Small intestine (tissue), 7 donors: ENCODE measurements around the gene HOMER3. TPM values are rescaled to one million over a fixed set of nuclear protein-coding genes. Genes with fewer than 3 reads are reported as not detected.

Source experiments
- DNase-seq, 2 donors: peaks; one replicate each; pipeline versions ENCODE4 v3.0.0 to v3.0.0-alpha.2; 2013
- FAIRE-seq: peaks from 2 replicates; lab custom pipeline; 2012; peaks lifted over from hg19 to GRCh38; lab: Jason Lieb, UNC
- H3K27ac ChIP-seq, 3 donors: one replicate each; pipeline ENCODE4 v1.5.1; 2013; ENCODE audit warnings: low read length in 2 of 3, mild to moderate bottlenecking in 2 of 3, control low read depth in 1 of 3, inconsistent platforms in 1 of 3, low read depth in 1 of 3, moderate library complexity in 1 of 3
- H3K27me3 ChIP-seq, 3 donors: one replicate each; pipeline ENCODE4 v1.6.1; 2013; ENCODE audit warnings: low read length in 3 of 3, inconsistent platforms in 1 of 3; ENCODE audit not compliant: control insufficient read depth in 3 of 3, insufficient read depth in 3 of 3
- H3K36me3 ChIP-seq, 3 donors: one replicate each; pipeline ENCODE4 v1.6.1; 2013; ENCODE audit warnings: low read length in 3 of 3, inconsistent platforms in 1 of 3, low read depth in 1 of 3, mild to moderate bottlenecking in 1 of 3, moderate library complexity in 1 of 3; ENCODE audit not compliant: control insufficient read depth in 3 of 3, insufficient read depth in 2 of 3
- H3K4me1 ChIP-seq, 3 donors: one replicate each; pipeline ENCODE4 v1.6.1; 2013; ENCODE audit warnings: low read length in 2 of 3, inconsistent platforms in 1 of 3, low read depth in 1 of 3, mild to moderate bottlenecking in 1 of 3, moderate library complexity in 1 of 3; ENCODE audit not compliant: control insufficient read depth in 3 of 3, insufficient read depth in 2 of 3
- H3K4me3 ChIP-seq, 3 donors: one replicate each; pipeline ENCODE4 v1.5.1; 2013; ENCODE audit warnings: low read length in 3 of 3, control low read depth in 1 of 3, inconsistent platforms in 1 of 3, low read depth in 1 of 3, mild to moderate bottlenecking in 1 of 3, moderate library complexity in 1 of 3
- H3K9me3 ChIP-seq, 2 donors: one replicate each; pipeline ENCODE4 v1.6.1; 2013; ENCODE audit warnings: low read depth in 1 of 2, low read length in 1 of 2; ENCODE audit not compliant: control insufficient read depth in 2 of 2, insufficient read depth in 1 of 2
- WGBS, 3 donors: extraction: QIAGEN DNeasy Blood & Tissue Kit; methylation state at CpG; one replicate each; pipeline ENCODE4 v1.1.7; 2013; 5-methylcytosine and 5-hydroxymethylcytosine counted together
- polyA plus RNA-seq, 4 donors: library from polyadenylated mRNA; stranded (reverse) in 3 of 4; unstranded in 1 of 4; fragments of 200-250 nt in 3 of 4; fragments of 120-200 nt in 1 of 4; gene quantifications; one replicate each; pipeline versions ENCODE4 v1.2.1 to v1.2.3, GENCODE V29; 2013
- donor health status: healthy with polysubstance abuse.
- donor health status: control.
- donor health status: control.
- donor health status: Bipolar disorder and iron deficiency.
- donor health status: healthy.

The HOMER3 gene
- polyA plus RNA-seq, 4 donors, result 1.6 to 13.0 (median 10.7) TPM

DNA sequence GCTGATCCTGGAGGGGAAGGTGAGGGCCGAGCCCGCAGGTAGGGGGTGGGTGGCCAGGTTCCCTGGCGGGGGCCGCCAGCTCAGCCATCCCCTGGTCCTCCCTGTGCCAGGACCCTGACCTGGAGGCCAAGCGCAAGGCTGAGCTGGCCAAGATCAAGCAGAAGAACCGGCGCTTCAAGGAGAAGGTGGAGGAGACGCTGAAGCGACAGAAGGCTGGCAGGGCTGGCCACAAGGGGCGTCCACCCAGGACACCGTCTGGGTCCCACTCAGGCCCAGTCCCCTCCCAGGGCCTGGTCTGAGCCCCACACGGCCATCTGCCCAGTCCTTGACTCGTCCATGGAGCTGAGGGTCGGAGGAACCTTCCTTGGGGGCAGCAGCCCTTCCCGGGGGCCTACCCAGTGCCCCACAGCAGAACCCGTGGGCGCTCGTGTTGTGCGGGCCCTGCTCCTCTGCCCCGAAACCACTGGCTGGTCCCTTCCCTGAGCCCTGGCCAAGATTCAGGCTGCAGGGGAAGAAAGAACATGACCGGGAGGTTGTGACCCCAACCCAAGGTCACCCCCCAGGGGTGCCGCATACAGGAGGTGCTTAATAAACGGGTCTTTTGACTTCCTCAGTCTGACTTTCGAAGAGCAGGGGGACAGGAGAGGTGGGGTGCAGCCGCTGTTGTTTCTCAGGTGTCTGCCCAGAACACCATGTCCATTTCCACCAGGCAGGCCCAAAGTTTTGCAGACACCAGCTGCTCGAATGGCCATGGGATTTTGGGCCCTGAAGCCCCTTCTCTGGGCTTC lies 12.8 kb downstream of the HOMER3 start:
- Histone ChIP-seq H3K9me3 (no peaks in the 10 kb centered on the region), H3K27ac (no peak overlapping the region), H3K4me1 (peaks cover 0 to 7% (median 4%) of the 10 kb centered on the region in 3 donors), H3K27me3 (no peaks in the 10 kb centered on the region), H3K36me3 (peaks cover 8 to 71% (median 16%) of the 10 kb centered on the region in 3 donors), H3K4me3 (no peak overlapping the region)
- FAIRE-seq (no peak), DNase-seq (no peak)
- WGBS, 3 donors, result 88 to 92% (median 90%) methylated on average over 26 of the region's 26 CpGs

DNA sequence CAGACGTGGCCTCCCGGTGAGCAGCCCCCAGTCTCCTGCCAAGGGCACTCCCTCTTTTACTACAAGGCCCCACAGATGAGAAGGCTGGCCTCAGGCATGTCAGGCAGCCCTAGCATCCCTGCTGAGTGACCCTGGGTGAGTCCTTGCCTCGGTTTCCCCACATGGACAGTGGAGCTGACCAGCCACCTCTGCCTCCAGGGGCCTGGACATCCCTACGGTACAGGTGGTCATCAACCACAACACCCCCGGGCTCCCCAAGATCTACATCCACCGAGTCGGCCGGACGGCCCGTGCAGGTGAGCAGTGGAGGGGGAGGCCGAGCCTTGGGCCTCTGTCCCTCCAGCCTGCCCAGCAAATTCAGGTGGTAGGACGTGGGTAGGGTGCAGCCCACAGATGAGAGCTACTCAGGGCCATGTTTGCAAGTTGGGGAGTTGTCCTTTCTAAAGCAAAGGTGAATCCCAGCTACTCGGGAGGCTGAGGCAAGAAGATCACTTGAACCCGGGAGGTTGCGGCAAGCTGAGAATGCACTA lies 16.3 kb downstream of the HOMER3 start:
- no peak for DNase-seq

DNA sequence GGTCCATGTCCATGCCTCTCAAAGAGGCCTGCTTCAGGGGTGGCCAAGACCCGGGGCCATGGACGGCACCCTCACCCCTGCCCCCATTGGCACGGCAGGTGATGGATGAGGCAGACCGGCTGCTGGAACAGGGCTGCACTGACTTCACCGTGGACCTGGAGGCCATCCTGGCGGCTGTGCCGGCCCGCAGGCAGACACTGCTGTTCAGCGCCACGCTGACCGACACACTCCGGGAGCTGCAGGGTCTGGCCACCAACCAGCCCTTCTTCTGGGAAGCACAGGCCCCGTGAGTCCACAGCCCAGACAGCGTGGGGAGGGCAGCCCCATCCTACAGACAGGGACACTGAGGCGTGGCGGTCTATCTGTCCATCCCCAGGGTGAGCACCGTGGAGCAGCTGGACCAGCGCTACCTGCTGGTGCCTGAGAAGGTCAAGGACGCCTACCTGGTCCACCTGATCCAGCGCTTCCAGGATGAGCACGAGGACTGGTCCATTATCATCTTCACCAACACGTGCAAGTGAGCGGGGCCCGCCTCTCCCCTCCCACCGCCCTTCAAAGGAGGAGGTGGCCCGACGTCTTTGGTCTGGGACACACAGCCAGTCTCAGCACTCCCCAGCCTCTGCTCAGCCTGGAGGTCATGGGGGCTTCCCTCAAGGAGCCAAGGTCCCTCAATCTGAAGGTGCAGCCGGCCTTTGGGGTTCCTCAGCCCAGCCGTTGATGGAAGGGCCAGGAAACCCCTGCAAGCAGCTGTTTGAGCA lies 18.6 kb downstream of the HOMER3 start:
- DNase-seq, result no peak
- H3K4me1 ChIP-seq, result peaks cover 0 to 9% (median 3%) of the 10 kb centered on the region in 3 donors
- no peaks in the 10 kb centered on the region for H3K9me3 ChIP-seq
- H3K27ac ChIP-seq, result no peak overlapping the region
- H3K4me3 ChIP-seq, result no peak overlapping the region
- FAIRE-seq, result no peak
- WGBS, 3 donors, result 86 to 91% (median 90%) methylated on average over 28 to 29 of the region's 29 CpGs
- peaks cover 12 to 70% (median 19%) of the 10 kb centered on the region in 3 donors for H3K36me3 ChIP-seq
- no peaks in the 10 kb centered on the region for H3K27me3 ChIP-seq

More for the DNA sequence above, 16.3 kb downstream of the HOMER3 start:
- FAIRE-seq, result no peak
- H3K27ac ChIP-seq, result no peak overlapping the region
- peaks cover 14 to 90% (median 19%) of the 10 kb centered on the region in 3 donors for H3K36me3 ChIP-seq
- WGBS, 3 donors, result 95 to 96% (median 96%) methylated on average over 15 of the region's 15 CpGs
- peaks cover 0 to 5% (median 3%) of the 10 kb centered on the region in 3 donors for H3K4me1 ChIP-seq
- no peak overlapping the region for H3K4me3 ChIP-seq
- H3K9me3 ChIP-seq, result no peaks in the 10 kb centered on the region
- no peaks in the 10 kb centered on the region for H3K27me3 ChIP-seq

DNA sequence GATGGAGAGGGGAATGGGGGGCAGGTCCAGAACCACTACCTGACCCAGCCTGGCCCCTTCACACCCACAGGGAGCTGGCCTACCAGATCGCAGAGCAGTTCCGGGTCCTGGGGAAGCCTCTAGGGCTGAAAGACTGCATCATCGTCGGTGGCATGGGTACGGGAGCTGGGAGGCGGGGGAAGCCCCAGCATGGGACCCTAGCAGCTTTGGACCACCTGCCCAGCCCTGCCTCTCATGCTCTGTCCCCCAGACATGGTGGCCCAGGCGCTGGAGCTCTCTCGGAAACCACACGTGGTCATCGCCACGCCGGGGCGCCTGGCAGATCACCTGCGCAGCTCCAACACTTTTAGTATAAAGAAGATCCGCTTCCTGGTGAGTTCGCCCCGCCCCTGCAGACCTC lies 19.4 kb downstream of the HOMER3 start:
- Histone ChIP-seq H3K27ac (no peak overlapping the region), H3K4me3 (no peak overlapping the region), H3K4me1 (peaks cover 0 to 9% (median 3%) of the 10 kb centered on the region in 3 donors), H3K9me3 (no peaks in the 10 kb centered on the region), H3K36me3 (peaks cover 12 to 62% (median 19%) of the 10 kb centered on the region in 3 donors), H3K27me3 (no peaks in the 10 kb centered on the region)
- 93 to 97% (median 95%) methylated on average over 15 to 17 of the region's 17 CpGs for WGBS, 3 donors
- FAIRE-seq, result no peak
- no peak for DNase-seq

DNA sequence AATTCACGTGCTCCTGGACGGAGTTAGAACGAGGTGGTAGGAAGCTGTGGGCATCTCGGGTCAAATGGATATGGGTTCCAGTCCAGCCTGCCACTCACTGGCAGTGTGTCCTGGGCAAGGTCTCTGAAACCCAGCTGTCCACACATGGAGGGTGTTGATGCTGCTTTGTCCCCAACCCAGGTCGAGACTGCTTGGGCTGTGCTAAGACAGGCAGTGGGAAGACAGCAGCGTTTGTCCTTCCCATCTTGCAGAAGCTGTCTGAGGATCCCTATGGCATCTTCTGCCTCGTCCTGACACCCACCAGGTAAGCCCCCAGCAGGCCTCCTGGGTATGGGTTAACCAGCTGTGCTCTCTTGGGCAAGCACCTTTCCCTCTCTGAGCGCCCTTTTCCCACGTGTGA lies 20.6 kb downstream of the HOMER3 start:
- H3K4me1 ChIP-seq, result peaks cover 0 to 9% (median 3%) of the 10 kb centered on the region in 3 donors
- FAIRE-seq (no peak), DNase-seq (no peak)
- no peak overlapping the region for H3K27ac ChIP-seq
- 45 to 54% (median 46%) methylated on average over 9 of the region's 9 CpGs for WGBS, 3 donors
- H3K27me3 ChIP-seq, result no peaks in the 10 kb centered on the region
- peak overlapping the region in 2 of 3 donors; percentile 58 to 72 for H3K4me3 ChIP-seq
- peaks cover 10 to 54% (median 12%) of the 10 kb centered on the region in 3 donors for H3K36me3 ChIP-seq
- no peaks in the 10 kb centered on the region for H3K9me3 ChIP-seq

DNA sequence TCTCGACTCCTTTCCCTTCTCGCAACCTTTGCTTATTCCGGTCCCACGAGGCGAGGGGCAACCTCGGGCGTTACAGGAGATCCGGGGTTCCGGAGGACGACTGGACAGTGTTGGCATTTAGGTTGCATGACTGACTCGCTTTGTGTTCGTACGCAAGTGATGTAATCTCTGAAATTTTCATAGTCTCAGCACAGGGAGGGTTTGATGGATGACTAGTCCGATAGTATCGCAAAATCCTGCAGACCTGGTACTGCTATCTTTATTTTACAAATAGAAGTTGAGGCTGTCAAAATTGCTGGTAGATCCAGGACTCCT lies 21.2 kb downstream of the HOMER3 start:
- H3K9me3 ChIP-seq, result no peaks in the 10 kb centered on the region
- 0 to 1% (median 0%) methylated on average over 15 of the region's 15 CpGs for WGBS, 3 donors
- DNase-seq (no peak), FAIRE-seq (no peak)
- H3K27ac ChIP-seq, result peak overlapping the region in 1 of 3 donors; percentile 77
- H3K36me3 ChIP-seq, result peaks cover 10 to 54% (median 11%) of the 10 kb centered on the region in 3 donors
- H3K4me3 ChIP-seq, result peak overlapping the region; percentile 58 to 76 (median 72)
- peaks cover 0 to 9% (median 3%) of the 10 kb centered on the region in 3 donors for H3K4me1 ChIP-seq
- H3K27me3 ChIP-seq, result no peaks in the 10 kb centered on the region

DNA sequence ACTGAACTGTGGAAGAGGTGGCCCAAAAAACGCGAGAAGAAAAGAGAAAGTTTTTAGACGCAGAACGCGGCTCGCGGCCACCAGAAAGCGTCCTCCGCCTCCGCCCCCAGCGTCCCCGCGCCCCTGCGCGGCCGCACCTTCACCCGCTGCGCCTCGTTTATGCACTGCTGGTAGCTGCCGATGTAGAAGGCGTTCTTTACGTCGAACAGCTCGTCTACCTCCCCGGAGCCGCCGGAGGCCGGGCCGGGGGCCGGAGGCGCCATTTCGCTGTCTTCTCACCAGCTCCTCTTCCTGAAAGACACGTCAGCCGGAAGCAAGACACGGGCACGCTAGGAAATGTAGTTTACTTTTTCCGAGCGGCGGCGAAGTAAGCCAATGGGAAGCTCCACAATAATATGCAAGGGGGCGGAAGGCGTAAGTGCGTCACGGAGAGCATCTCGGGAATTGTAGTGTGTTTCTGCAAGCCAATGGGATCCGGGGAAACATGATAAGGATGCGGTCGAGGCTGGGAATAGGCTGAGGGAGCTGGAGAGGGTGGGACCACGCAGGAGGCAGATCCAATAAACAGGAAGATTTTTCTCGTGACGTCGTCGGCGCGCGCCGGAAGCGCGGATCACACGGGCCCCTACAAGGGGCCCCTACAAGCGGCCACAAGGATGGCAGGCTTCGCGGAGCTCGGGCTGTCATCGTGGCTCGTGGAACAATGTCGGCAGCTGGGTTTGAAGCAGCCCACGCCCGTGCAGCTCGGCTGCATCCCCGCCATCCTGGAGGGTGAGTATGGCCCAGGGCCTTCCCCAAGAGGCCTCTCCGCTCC lies 21.7 kb downstream of the HOMER3 start, which contains the start of the genes COPE and DDX49:
COPE (minus strand) TSS at position 302 of the 814 bp plus-strand sequence; CDS start at position 263, 39 bp downstream.
DDX49 (plus strand) TSS at position 630 of the 814 bp plus-strand sequence; CDS start at position 657, 27 bp downstream.
- WGBS, 3 donors, result 0% methylated on average over 72 of the region's 72 CpGs
- peaks cover 6 to 54% (median 9%) of the 10 kb centered on the region in 3 donors for H3K36me3 ChIP-seq
- H3K9me3 ChIP-seq, result no peaks in the 10 kb centered on the region
- no peaks in the 10 kb centered on the region for H3K27me3 ChIP-seq
- DNase-seq, result peak; percentile 100
- peak within 1 kb of the TSS; percentile 71 to 76 (median 72) for H3K4me3 ChIP-seq
- peak; percentile 94 for FAIRE-seq
- H3K27ac ChIP-seq, result peak within 1 kb of the TSS; percentile 74 to 95 (median 85)
- peaks cover 0 to 9% (median 3%) of the 10 kb centered on the region in 3 donors for H3K4me1 ChIP-seq
